Limb (tissue), 2 donors: Measurements from ENCODE around the gene NPHP4.
"Not testable (repeated sequence)": the region's sequence is repeated elsewhere in the genome, so short reads cannot be mapped to it uniquely, and the experiment has no call there.

Experiments used
- DNase-seq, 2 donors: peaks; one replicate each; pipeline ENCODE4 v3.0.0-alpha.2; 2016; ENCODE audit errors: extremely low spot score in 2 of 2

The NPHP4 gene

DNA sequence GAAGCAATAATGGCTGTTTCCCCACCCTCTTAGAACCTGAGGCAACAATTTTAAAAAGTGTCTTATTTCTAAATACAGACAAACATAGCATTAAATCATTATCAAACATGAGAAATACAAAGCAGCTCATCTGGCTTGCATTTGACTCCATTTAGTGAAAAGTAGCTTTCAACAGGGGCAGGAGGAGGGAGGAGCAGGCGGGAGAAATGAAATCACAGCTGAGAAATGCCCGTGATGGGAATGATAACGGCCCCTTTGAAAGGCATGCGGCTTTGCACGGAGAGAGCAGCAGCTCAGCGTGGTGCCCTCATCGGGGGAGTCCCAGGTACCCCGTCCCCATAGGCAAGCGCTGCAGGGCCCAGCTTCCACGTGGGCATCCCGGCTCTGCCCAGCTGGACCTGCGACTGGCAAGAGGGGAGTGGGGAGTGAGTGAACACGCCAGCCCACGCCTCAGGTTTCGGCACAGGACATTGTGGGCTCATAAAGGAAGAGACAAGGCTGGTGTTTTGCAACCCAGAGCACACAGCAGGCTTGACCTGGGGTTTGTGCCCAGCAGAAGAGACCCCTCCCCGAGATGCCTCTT, 134.6 kb downstream of the NPHP4 start:
- no peak for DNase-seq

DNA sequence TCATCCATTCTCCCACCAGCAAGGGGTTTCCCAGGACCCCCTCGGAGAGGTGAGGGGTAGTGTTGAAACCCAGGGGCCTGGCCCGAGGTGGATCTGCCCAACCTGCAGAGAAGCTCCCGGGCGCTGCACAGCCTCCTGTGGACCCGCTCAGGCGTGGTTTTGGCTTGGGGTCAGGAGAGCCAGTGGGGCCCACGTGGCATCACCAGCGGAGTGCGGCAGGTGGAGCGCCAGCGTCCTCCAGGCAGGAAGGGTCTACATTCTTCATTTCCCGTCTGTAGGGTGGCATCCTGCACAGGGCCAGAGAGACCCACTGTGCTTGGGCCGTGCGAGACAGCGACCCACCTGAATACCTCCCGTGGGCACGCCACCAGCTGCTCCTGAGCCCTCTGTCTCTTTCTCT, 135.2 kb downstream of the NPHP4 start:
- DNase-seq = no peak

DNA sequence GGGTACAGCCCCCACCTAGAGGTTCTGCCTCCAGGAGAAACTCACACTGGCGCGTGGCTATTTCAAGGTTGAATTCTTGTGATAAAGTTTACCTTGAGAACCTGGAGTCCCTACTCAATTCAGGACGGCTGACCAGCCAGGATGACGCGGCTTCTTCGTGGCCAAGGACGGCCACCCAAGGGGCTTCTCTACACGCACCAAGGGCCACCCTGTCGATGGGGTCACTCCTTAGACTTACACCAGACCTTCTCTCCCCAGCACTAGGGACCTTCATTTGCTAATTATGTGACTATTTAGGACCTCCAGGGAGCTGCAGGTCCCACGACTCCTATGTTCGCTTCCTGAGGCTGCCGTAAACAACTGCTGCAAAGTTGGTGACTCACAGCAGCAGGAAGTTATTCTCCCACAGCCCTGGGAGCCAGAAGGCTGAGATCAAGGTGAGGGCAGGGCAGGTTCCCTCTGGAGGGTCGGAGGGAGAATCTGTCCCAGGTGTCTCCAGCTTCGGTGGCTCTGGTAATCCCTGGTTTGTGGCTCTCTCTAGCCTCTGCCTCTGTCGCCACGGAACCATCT, 135.9 kb downstream of the NPHP4 start:
- no peak for DNase-seq

DNA sequence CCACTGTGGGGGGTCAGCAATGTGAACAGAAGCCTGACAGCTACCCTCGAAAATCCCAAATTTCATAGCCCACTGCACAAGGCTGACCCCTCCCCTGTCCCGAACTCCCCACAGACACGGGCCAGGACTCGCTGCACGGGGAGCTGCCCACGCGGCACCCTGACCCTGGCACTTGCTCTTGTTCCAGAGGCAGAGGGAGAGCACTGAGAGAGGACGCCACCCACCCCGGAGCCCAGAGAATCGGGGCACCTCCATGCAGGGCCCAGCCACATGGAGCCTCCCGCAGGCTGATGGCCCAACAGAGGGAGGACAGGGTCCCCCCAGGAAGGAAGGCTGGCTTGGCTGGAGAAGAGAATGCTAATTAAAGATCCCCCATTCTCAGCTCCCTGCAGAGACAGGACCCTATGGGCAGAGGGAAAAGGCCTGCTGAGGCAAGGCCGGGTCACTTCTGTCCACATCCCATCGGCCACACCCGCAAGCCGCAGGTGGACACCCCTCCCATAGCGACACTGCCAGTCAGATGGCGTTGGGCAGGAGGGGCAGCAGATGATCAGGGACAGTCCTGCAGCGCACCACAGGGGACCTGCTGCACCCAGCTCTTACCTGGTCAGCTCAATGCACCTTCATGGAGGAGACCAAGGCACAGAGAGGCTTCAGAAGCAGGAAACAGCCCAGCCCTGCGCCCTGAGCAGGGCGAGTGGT, 136.9 kb downstream of the NPHP4 start:
- no peak for DNase-seq

DNA sequence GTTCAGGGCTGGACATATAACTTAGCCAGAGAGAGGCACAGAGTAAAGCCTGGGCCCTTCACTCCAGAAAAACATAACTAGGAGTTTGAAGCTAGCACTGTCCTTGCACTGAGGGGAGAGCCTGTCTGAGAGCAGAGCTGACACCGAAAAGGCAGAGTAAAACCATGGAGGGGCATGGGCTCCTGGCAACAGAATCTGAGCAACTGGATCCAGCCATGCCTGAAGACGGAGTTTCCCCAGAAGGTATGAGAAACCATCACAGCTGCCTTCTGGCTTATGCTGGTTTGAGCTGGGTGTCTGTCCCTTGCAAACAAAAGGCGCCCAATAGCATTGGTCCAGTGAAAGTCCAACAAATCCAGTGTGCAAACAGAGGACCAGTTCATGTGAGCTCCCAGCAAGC, 137.5 kb downstream of the NPHP4 start:
- DNase-seq = no peak

DNA sequence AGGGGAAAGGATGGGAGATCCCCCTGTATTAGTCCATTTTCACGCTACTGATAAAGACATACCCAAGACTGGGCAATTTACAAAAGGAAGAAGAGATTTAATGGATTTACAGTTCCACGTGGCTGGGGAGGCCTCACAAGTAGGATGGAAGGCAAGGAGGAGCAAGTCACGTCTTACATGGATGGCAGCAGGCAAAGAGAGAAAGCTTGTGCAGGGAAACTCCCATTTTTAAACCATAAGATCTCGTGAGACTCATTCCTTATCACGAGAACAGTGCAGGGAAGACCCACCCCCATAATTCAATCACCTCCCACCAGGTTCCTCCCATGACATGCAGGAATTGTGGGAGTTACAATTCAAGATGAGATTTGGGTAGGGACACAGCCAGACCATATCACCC, 138.4 kb downstream of the NPHP4 start:
- DNase-seq = not testable (repeated sequence)

DNA sequence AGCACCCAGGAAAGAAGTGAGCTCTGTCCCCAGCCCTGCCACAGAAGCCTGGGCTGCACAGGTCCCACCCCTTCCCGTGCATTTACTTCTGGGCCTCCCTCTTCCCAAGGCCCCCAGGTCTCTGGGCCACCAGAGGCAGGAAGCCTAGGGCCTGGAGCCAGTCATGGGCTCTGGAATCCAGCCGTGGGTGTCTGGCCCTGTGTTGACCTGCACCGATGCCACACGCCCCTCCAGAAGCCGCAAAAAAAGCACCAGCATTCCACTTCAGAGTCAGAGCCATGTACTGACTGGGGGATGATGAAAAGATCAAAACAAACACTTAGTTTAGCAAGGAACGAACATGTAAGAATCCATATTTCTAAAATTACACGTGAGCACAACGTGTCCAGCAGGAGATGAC, 141.7 kb downstream of the NPHP4 start:
- no peak for DNase-seq

DNA sequence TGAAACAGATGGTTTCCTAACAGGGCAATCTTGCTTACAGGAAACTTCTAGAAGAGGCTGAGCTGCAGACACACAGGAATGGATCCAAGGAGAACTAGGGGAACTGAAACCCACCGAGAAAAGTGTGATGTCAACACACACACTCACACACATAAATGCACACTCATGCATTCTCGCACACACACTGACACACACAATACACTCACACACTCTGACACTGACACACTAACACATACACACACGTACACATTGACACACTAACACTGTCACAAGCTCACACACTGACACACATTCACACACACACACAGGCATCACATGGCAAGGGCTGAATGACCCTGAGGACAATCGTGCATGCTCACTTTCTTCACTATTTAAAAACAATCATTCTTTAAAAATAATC, 142.7 kb downstream of the NPHP4 start:
- DNase-seq = no peak

DNA sequence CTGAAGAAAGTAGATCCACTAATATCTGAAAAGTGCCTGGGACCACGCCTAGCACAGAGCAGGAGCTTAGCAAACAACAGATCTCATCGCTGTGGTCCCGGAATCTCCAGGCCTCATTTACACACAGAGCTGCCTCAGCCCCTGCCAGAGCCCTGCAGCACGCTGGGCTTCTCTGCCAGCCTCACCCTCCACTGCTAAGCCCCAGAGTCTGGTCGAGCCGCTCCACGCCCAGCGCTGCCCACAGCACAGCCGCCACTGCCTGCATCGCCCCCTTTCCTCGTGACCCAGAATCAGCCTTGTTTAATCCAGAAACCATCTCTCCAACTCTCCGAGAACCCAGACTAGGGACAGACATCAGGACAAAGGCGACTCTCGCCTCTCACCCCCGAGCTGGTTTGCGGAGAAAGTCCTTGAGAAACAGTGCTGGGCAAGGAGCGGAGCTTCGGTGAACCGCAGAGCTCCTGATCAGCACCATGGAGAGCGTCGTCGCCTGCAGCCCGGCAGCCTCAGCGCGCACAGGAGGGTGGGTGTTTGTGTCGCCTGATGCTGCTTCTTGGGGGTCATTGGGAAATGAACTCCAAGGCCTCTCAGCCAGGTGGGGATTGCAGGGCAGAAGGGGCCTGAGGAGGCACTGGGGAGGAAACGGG, 145.1 kb downstream of the NPHP4 start:
- DNase-seq = peak; percentile 32 to 63

DNA sequence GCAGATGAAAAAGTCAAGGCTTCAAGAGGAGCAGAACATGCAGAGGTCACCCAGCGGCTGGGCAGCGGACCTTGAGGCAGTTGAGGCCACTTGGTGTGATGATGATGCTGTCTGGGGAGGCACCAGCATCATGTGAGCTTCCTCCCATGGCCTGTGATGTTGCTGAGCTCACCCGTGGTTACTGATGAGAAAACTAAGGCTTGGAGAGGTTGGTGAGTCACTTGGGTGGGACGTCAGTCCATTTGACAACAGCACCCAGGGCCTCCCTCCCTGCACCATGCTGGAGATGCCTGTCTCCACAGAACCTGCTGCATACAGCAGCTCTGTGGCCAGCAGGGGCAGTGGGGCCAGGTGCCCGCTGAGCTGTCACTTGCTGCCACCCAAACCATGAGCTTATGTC, 146.8 kb downstream of the NPHP4 start:
- no peak for DNase-seq

DNA sequence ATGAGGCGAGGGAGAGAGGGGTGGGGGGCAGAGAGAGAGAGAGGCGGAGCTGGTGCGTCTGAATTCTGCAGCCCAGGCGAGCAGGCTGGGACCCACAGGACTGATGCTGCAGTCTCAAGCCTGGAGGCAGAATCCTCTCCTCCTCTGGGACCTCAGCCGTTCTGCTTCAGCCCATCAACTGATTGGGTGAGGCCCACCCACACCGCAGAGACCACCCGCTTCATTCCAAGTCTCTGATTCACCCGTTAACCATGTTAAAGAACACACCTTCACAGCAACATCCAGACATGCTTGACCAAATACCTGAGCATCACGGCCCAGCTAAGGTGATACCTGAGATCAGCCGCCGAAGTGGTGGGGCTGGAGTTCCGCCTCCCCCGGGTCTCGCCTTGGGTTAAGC, 147.8 kb downstream of the NPHP4 start:
- no peak for DNase-seq

DNA sequence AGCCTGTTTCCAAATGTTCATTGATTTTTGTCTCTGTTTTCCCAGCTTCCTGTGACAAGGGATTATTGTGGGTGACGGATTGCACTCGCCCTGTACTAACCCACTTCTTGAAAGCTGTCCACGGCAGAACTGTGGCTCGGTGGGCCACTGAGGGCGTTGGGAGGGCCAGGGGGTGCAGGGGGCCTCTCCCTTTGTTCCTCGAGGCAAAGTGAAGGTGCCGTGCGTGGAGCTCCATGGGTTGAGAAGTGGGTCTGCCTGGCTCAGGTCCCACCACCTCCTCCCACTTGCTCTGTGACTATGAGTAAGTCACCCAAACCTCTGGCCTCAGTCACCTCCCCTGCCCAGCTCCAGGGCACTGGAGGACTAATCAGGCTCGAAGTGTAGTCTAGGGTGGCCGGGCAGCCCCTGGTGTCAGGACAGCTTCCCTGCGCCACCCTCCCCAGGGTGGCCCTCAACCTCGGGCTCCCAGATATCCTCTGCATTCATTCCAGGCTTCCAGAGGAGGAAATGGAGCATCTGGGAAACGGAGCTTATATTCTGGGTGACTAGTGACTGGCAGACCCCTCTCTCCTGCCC, 148.6 kb downstream of the NPHP4 start:
- no peak for DNase-seq

DNA sequence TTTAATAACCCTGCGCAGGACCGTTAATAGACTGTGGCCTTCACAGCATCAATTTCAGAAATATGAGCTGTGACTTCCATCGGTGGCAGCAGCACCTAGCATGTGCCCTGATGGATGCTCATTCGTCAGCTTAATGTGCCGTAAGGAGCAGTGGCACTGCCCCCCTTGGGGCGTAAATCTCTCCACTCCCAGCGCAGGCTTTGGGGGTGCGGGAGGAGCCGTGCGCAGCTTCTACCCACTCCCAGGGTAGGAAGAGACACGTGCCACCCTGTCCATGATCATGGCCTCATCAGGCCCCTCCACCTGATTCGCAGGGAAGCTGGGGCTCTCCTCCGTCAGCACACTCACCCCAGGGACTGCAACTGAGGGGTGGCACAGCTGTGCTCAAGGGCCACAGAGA, 149.5 kb downstream of the NPHP4 start:
- no peak for DNase-seq

DNA sequence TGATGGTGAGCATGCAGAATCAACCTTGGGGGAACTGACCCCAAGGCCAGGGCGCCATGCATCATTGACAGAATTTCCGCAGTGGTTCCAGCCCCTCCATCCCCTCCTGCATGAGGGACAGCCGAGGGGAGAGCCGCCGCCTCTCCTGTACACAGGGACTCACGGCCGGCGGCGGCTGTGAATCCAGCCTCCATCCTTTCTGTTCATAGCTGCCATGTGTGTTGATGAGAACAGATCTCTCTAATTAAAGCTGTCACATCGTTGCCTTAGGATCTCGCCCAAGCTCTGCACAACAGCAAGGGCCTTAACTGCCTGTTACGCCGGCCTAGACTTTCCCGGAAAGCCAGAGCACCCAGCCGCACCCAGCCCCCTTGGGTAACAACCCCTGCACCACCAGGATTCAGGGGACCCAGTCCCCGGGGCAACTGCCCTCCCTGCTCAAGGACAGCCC, 151.6 kb downstream of the NPHP4 start:
- DNase-seq = no peak

DNA sequence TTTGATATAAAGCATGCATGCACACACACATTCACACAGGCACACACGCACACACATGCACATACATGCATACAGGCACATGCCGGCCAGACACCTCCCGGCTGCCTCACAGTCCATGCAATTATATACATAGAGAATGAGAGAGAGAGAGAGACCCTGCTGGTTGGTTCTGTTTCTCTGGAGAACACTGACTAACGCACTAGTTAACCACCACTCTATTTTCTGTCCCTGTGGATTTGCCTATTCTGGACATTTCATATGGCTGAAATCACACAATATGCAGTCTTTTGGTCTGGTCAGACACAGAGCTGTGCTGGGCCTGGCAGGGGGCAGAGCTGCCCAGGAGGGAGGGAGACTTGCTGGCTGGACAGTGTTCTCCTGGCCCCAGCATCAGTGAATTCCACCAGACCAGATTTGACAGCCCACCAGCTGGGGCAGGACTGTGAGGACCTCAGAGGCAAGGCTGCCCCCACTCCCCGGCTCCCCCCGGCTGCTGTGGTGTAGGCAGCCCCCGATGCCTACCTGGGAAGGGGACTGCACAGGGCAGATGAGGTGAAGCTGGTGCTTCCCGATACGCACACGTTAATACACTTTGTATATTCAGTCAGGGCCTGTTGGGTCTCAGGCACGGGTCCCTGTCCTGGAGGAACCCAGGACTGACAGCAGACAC, 152.2 kb downstream of the NPHP4 start:
- DNase-seq = no peak

DNA sequence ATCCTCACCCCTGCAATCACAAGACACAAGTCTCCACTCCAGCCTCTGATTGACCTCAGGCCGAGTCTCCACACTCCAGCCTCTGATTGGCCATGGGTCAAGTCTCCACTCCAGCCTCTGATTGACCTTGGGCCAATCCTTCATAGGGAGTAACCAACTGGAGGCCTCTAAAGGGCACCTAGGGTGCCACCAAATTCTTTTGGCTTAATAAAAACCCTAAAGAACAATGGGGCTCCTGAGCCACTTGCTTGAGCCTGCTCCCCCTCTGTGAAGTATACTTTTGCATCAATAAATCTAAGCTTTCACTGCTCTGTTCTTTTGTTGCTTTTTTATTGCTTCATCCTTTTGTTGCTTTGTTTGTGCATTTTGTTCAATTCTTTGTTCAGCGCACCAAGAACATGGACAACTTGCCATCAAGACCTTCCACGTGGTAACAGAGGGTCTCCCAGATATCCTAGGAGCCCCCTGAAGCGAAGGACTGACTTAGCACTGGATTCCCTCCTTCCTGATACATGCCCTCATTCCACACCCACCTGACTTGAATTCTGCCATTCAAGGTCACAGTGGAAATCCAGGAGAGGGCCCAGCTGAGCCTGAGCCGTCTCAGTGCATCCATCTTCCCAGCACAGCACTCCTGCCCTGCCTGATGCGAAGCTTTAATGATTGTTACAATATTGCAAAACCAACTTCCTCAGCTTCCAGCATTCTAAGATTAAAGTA, 152.9 kb downstream of the NPHP4 start:
- DNase-seq = no peak

DNA sequence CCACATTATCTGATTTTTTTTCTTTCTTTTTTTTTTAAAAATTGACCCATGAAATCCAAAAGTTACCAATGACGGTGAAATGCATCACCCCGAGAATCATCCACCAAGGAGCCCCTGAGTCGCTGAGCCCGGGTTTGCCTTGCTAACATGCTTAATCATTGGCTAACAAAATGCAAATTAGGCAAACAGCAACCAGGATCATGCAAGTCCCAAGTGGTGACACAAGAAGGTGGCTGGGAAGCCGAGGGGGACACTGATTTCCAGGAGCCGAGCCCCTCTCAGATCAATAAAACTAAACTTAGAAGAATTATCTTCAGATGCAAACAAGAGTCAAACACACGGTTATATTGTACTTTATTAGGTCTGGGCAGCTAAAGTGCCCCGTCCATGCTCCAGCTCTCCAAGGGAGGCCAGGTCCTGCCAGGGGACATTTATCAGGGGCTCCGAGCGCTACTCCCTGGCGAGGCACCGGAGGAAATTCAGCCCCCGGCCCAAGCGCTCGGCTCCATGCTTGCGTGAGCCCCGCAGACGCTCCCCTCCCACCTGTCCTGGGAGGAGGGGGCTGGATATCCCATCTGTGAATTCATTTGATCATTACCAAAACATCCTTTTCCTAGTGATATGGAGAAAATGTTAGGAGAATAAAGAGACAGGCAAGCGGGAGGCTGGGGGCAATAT, 154.1 kb downstream of the NPHP4 start:
- no peak for DNase-seq

DNA sequence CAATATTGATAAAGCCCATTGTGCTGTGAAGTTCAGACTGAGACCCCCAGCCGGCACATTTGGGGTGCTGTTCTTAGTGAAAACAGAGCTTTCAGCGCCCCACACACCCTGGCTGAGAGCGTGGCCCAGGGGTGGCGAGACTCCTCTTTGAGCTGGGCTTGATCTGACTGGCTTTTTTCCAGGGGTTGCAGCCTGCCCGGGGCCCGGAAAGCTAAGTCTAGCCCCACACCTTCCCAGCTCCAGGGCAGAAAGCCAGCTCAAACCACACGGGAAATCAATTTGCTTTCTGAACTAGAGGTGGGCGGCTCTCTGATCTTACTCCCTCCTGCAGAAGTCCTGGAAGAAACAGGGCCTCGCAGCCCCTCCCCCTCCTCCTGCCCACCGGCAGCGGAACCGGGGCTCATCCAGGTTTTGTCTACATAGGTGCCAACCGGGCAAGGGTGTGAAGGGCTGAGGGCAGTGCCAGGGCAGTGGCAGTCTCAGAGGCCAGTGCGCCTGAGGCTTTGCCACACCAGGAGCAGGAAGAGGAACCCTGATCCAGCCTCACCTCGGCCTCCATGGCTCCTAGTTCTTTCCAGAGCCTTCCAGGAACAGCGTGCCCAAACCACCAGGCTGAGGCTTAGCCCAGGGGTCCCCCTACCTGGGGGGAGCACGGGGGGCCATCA, 155.3 kb downstream of the NPHP4 start:
- DNase-seq = peak in 1 of 2 donors; percentile 44

DNA sequence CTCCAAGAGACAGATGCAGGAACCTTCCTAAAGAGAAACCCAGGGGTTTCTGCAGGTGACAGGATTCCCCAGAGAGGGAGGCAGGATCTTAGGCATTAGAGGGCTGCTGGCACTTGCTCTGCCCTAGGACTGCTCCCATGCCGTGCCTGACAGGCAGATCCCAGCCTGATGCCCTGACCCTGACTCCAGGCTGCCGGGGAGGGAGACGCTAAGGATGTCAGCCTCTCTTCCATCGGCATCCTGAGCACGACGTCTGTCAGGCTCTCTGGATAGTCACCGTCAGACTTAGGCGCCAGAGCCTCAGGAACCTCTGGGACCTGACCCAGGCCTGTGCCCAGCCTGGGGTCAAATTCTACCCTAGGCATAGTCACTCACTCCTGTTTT, 157.1 kb downstream of the NPHP4 start:
- no peak for DNase-seq
